Muscle of back (tissue), 11 donors: ENCODE measurements around the gene DNAJC13. TPM values are rescaled to one million over a fixed set of nuclear protein-coding genes. Genes with fewer than 3 reads are reported as not detected.

Source experiments
- DNase-seq, 3 donors: peaks; one replicate each; pipeline versions ENCODE4 v3.0.0 to v3.0.0-alpha.2; 2013
- polyA plus RNA-seq, 10 donors: library from polyadenylated mRNA; unstranded; fragments of 120-200 nt; gene quantifications; one replicate each; pipeline ENCODE4 v1.2.1, GENCODE V29; 2013; ENCODE audit not compliant: insufficient read length in 10 of 10

Gene DNAJC13
- polyA plus RNA-seq, 10 donors = 29.4 to 45.0 (median 38.1) TPM

GRCh38 chr3:132404276-132404675 is 13.0 kb upstream of the DNAJC13 start:
- no peak for DNase-seq

GRCh38 chr3:132405188-132405587 is 12.1 kb upstream of the DNAJC13 start:
- peak in 1 of 3 donors; percentile 35 for DNase-seq

- DNase-seq = no peak
Observed at GRCh38 chr3:132405609-132406299, 11.5 kb upstream of the DNAJC13 start.

- DNase-seq = no peak
Observed at GRCh38 chr3:132406587-132406986, 10.7 kb upstream of the DNAJC13 start.

GRCh38 chr3:132407025-132407424 is 10.3 kb upstream of the DNAJC13 start:
- DNase-seq = no peak

- no peak for DNase-seq
Observed at GRCh38 chr3:132414841-132415240, 2.5 kb upstream of the DNAJC13 start.

- DNase-seq = no peak
Observed at GRCh38 chr3:132416161-132416560, 1.1 kb upstream of the DNAJC13 start.

GRCh38 chr3:132417695-132418411 is 551 bp downstream of the DNAJC13 start:
- peak in 2 of 3 donors; percentile 51 to 67 for DNase-seq

- peak in 1 of 3 donors; percentile 22 for DNase-seq
Observed at GRCh38 chr3:132418916-132419315, 1.6 kb downstream of the DNAJC13 start.

GRCh38 chr3:132421832-132422231 is 4.5 kb downstream of the DNAJC13 start:
- peak in 1 of 3 donors; percentile 38 for DNase-seq

- no peak for DNase-seq
Observed at GRCh38 chr3:132422531-132422930, 5.2 kb downstream of the DNAJC13 start.

- DNase-seq = peak in 1 of 3 donors; percentile 52
Observed at GRCh38 chr3:132432639-132433038, 15.3 kb downstream of the DNAJC13 start.

GRCh38 chr3:132433121-132433520 is 15.8 kb downstream of the DNAJC13 start:
- no peak for DNase-seq

- no peak for DNase-seq
Observed at GRCh38 chr3:132435224-132435910, 18.1 kb downstream of the DNAJC13 start.

- peak in 1 of 3 donors; percentile 42 for DNase-seq
Observed at GRCh38 chr3:132435911-132436425, 18.7 kb downstream of the DNAJC13 start.

- DNase-seq = no peak
Observed at GRCh38 chr3:132443421-132443820, 26.1 kb downstream of the DNAJC13 start.

GRCh38 chr3:132444383-132444782 is 27.1 kb downstream of the DNAJC13 start:
- DNase-seq = no peak

GRCh38 chr3:132445817-132446216 is 28.5 kb downstream of the DNAJC13 start:
- DNase-seq = peak in 1 of 3 donors; percentile 7

GRCh38 chr3:132448216-132448961 is 31.1 kb downstream of the DNAJC13 start:
- DNase-seq = peak; percentile 48 to 63 (median 53)

- DNase-seq = no peak
Observed at GRCh38 chr3:132456136-132456535, 38.8 kb downstream of the DNAJC13 start.

- no peak for DNase-seq
Observed at GRCh38 chr3:132456571-132456970, 39.3 kb downstream of the DNAJC13 start.

GRCh38 chr3:132457286-132457685 is 40.0 kb downstream of the DNAJC13 start:
- DNase-seq = no peak
